ENCODE measurements around the gene KSR1.

- TF ChIP-seq FOXM1 (IDR thresholded peaks at IDR 0.05; ENCODE audit: borderline replicate concordance) (no peak), LEF1 (IDR thresholded peaks at IDR 0.05; ENCODE audit: borderline replicate concordance) (no peak), TARDBP (IDR thresholded peaks at IDR 0.05) (no peak), SP1 (IDR thresholded peaks at IDR 0.05) (no peak), BHLHE40 (IDR thresholded peaks at IDR 0.05; ENCODE audit: borderline replicate concordance) (no peak), L3MBTL2 (conservative IDR thresholded peaks at IDR 0.05) (no peak), FOXA1 (IDR thresholded peaks at IDR 0.05) (no peak), ELF4 (IDR thresholded peaks at IDR 0.05) (no peak)
Observed at GRCh38 chr17:27518048-27518447, 61.8 kb downstream of the KSR1 start.
